HG02884 (cell line): ENCODE data around the gene UNC79.
"Not testable (repeated sequence)": the region's sequence is repeated elsewhere in the genome, so short reads cannot be mapped to it uniquely, and the experiment has no call there.

Experiments used
- ATAC-seq: cut with Tn5 transposase; IDR thresholded peaks from one replicate; pipeline ENCODE4 v1.9.1; 2021; ENCODE audit warnings: mild to moderate bottlenecking, moderate library complexity; ENCODE audit not compliant: unreplicated experiment

The UNC79 gene

GRCh38 chr14:93430315-93431035 lies at the start of gene UNC79:
Gene UNC79, plus strand, starts transcription at chr14:93430939. Its CDS starts 91 bp downstream, at chr14:93431030.
- no peak for ATAC-seq

GRCh38 chr14:93381644-93382043 lies 49.1 kb upstream of the UNC79 start:
- peak; percentile 74 for ATAC-seq

- ATAC-seq, result not testable (repeated sequence)
Measured at GRCh38 chr14:93384256-93384655, 46.5 kb upstream of the UNC79 start.

DNA sequence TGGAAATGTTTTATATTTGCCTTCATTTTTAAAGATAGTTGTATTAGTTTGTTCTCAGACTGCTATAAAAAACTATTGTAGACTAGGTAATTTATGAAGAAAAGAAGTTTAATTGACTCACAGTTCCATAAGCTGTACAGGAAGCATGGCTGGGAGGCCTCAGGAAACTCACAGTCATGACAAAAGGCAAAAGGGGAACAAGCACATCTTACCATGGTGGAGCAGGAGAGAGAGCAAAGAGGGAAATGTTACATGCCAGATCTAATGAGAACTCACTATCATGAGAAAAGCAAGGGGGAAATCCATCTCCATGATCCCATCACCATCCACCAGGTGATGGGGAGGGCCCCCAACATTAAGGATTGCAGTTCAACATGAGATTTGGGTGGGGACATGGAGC lies 35.5 kb upstream of the UNC79 start:
- ATAC-seq, result no peak

DNA sequence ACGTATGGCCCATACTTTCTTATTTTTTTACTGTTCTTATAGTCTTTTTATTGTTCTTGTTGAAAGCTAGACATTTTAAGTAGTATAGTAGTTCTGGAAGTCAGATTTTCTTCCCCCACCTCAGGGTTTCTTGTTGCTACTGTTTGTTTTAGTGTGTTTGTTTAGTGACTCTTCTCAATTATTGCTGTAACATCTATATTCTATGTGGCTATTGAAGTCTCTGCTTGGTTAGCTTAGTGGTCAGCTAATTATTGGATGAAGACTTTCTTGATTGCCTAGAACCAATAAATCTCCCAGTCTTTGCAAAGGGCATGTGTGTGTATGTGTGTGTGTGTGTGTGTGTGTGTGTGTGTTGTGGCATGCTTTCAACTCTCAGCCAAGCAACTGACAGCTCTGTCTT lies 34.3 kb upstream of the UNC79 start:
- no peak for ATAC-seq

DNA sequence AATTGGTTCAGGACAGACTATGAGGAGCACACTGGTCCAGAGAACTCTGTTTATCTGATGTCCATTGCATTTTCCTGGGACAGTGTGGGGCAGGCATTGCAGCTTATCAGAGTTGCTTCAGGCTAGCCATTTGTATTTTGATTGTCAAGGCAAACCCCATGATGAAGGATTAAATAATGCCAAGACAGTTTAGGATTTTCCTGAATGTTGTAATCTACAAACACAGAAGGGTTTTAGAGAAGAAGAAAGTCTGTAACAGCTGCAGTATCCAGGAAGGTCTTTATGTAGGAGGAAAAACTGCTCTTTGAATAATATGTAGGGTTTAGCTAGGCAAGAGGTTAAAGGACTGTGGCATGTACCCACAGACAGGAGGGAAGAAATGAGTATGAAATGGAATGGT lies 32.2 kb upstream of the UNC79 start:
- ATAC-seq, result no peak

GRCh38 chr14:93402951-93403350 lies 27.8 kb upstream of the UNC79 start:
- ATAC-seq, result no peak

- ATAC-seq, result no peak
Measured at GRCh38 chr14:93410021-93410420, 20.7 kb upstream of the UNC79 start.

DNA sequence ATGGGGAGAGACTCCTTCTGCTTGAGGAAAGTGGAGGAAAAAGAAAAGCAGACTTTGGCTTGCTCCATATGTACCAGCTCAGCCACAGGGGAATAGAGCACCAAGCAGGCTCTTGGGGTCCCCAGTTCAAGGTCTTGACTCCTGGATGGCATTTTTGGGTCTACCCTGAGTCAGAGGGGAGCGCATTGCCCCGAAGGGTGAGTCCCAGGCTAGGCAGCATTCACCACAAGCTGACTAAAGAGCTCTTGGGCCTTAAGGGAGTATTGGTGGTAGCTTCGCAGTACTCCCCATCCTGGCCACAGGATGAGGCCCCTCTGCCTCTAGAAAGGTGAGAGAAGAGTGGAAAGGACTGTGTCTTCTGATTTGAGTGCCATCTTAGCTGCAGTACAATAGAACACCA lies 19.8 kb upstream of the UNC79 start:
- no peak for ATAC-seq

- ATAC-seq, result not testable (repeated sequence)
Measured at GRCh38 chr14:93425136-93425535, 5.6 kb upstream of the UNC79 start.

DNA sequence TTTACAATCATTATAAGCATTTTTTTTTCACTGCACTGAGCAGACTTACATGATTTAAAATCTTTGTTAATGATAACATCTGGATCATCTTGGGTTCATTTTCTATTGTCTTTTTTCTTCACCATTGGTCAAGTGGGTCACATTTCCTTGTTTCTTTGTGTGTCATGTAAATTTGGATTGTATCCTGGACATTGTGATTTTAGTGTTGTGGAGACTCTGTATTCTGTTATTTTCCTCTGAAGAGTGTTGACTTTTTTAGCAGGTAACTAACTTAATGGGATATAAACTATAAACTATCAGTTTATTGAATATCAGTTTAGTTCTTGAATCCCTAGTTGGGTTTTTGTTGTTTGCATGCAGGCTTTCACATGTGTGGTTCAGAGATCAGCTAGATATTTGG lies 4.0 kb upstream of the UNC79 start:
- no peak for ATAC-seq

DNA sequence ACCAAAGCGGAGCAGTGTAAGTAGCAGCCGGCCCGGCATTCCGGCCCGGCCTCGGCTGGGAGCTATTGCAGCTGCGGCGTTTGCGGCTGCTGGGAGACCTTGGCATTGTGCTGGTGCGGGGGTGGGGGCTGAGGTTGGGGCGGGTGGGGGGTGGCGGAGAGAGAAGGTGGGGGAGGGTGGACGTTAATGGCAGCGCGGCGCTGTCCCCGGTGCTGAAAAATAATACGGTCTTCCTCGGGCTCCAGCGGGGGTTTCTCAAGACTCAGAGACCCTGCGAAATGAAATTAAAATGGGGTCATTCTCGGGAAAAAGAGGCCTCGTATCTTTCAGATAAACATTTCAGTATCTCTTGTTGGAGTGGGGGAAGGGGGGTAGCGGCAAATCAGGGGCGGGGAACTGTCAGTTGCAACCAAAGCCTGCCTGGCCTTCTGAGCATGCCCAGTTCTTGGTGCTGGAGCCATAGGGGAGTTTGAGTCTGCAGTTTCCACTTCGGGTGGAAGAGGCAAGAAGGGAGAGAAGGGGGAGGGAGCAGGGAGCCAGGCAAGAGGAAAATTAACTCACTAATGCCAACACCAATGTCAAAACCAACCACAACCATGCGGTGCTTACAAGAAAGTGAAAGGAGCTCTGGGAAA lies 414 bp downstream of the UNC79 start:
- ATAC-seq, result no peak

DNA sequence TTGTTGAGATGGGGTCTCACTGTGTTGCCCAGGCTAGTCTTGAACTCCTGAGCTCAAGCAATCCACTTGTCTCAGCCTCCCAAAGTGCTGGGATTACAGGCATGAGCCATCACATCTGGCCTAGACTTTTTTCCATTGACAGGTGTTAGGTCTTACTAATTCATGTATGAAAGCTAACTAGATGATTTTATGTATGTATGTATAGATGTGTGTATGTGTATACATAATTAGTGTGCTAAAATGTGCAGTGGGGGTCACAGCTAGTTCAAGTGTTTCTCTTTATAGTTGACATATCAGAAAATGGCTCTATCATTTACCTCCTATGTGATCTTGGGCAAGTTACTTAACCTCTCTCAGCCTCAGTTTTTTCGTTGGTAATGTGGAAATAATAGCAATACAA lies 23.5 kb downstream of the UNC79 start:
- ATAC-seq, result no peak

DNA sequence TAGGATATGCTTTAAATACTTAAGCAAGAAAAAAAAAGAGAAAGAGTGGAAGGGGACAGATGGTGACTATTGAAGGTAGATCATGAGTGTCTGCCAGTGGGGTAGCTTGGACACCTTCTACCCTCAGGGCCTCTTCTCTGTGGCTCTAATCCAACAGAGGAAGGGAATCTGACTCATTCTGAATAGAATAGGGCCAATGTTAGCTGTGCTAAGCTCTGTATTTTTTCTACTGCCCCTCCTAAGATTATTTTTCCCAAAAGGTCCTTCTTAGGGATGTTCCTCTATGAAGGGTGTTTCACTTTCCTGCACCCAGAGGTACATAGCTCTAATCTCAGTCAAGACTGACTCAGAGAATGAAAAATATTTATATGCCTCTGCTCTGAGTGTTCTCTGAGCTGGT lies 25.6 kb downstream of the UNC79 start:
- no peak for ATAC-seq

DNA sequence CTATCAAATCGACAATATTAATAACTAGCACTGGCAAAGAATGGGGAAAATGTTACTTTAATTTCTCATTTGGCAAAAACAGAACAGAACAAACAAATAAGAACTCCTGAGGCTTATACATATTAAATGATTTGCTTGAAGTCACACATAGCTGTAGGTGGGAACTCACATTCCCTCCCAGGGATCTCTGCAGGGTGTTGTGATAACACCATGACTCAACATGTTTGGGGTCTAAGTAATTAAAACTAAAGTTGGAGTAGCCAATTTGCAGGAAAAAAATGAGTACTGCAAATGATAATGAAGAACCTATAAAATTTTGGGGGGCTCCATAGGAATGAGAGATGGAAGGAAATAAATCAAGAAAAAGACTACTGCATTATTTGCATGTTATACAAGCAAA lies 27.5 kb downstream of the UNC79 start:
- no peak for ATAC-seq

GRCh38 chr14:93462479-93462878 lies 31.7 kb downstream of the UNC79 start:
- no peak for ATAC-seq

DNA sequence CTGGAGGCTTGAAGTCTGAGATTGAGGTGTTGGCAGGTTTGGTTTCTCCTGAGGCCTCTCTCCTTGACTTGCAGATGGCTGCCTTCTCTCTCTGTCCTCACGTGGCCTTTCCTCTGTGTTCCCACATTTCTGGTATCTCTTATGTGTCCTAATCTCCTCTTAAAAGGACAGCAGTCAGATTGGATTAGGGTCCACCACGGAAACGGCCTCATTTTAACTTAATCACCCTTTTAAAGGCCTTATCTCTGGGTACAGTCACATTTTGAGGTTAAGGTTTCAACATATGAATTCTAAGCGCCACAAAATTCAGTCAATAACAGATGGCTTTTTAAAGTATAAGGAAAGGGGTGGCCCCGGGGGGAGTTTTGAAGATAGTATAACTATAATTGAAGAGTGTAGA lies 33.5 kb downstream of the UNC79 start:
- no peak for ATAC-seq

DNA sequence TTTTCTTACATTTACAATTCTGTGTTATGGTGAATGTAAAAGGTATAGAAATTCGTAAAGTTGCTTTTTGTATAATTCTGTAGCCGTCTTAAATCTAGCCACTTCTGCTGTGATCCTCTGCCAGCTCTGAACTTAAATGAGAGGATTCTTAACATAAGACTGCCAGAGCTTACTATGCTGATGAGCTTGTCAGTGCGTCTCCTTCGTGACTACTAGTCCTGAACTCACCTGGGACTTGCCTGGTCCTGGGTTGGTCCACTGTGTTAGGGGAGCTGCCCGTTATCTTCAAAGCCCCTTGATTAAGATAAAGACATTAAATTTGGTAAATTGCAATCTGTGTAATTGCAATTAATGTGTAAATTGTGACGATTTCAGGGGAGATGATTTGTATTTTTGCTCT lies 44.7 kb downstream of the UNC79 start:
- no peak for ATAC-seq

- no peak for ATAC-seq
Measured at GRCh38 chr14:93476305-93476704, 45.6 kb downstream of the UNC79 start.

- ATAC-seq, result not testable (repeated sequence)
Measured at GRCh38 chr14:93479074-93479473, 48.3 kb downstream of the UNC79 start.

- ATAC-seq, result no peak
Measured at GRCh38 chr14:93480867-93481266, 50.1 kb downstream of the UNC79 start.

DNA sequence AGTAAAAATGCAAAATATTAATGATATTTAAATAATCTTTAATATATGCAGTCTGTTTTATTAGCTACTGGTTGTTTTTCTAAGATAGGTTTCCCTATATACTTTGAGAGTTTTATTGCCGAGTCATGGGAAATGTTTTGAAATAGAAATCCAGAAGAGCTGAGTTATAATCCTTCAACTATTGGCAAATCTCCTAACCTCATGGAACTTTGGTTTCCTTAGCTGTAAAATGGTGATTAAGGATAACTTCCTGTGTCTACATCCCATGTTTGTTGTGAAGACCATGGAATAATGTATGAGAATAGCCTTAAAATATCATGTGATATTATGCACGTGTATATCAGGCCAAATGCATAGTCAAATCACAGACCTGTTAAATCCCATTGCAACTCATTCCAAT lies 51.0 kb downstream of the UNC79 start:
- no peak for ATAC-seq

GRCh38 chr14:93490001-93490400 lies 59.3 kb downstream of the UNC79 start:
- ATAC-seq, result no peak
